Measurements from ENCODE around the gene SPAG8.

The SPAG8 gene

GRCh38 chr9:35812025-35812602, at the start of gene SPAG8:
TSS of gene SPAG8 (minus strand) at chr9:35812262. CDS start at chr9:35812147, 115 bp downstream.
- DNase-seq (ENCODE audit: low spot score) = peak; percentile 98

- DNase-seq (ENCODE audit: low spot score) = no peak
These were observed 49.3 kb upstream of the SPAG8 start for GRCh38 chr9:35861161-35861897.

GRCh38 chr9:35859990-35860339, 47.9 kb upstream of the SPAG8 start:
- DNase-seq (ENCODE audit: low spot score) = no peak

- peak; percentile 81 for DNase-seq (ENCODE audit: low spot score)
These were observed 47.4 kb upstream of the SPAG8 start for GRCh38 chr9:35859310-35859989.

- no peak for DNase-seq (ENCODE audit: low spot score)
These were observed 46.4 kb upstream of the SPAG8 start for GRCh38 chr9:35858458-35858857.

- DNase-seq (ENCODE audit: low spot score) = no peak
These were observed 44.8 kb upstream of the SPAG8 start for GRCh38 chr9:35856882-35857281.

GRCh38 chr9:35856206-35856605, 44.1 kb upstream of the SPAG8 start:
- DNase-seq (ENCODE audit: low spot score) = no peak

GRCh38 chr9:35854091-35854762, 42.2 kb upstream of the SPAG8 start:
- no peak for DNase-seq (ENCODE audit: low spot score)

- DNase-seq (ENCODE audit: low spot score) = no peak
These were observed 41.1 kb upstream of the SPAG8 start for GRCh38 chr9:35852876-35853865.

GRCh38 chr9:35852267-35852815, 40.3 kb upstream of the SPAG8 start:
- no peak for DNase-seq (ENCODE audit: low spot score)

- no peak for DNase-seq (ENCODE audit: low spot score)
These were observed 35.9 kb upstream of the SPAG8 start for GRCh38 chr9:35847792-35848572.

GRCh38 chr9:35845824-35846771, 34.0 kb upstream of the SPAG8 start:
- DNase-seq (ENCODE audit: low spot score) = no peak

- no peak for DNase-seq (ENCODE audit: low spot score)
These were observed 32.7 kb upstream of the SPAG8 start for GRCh38 chr9:35844628-35845270.

GRCh38 chr9:35842795-35843194, 30.7 kb upstream of the SPAG8 start:
- DNase-seq (ENCODE audit: low spot score) = no peak

GRCh38 chr9:35842020-35842745, 30.1 kb upstream of the SPAG8 start:
- DNase-seq (ENCODE audit: low spot score) = no peak

- no peak for DNase-seq (ENCODE audit: low spot score)
These were observed 29.5 kb upstream of the SPAG8 start for GRCh38 chr9:35841645-35841900.

GRCh38 chr9:35840881-35841644, 29.0 kb upstream of the SPAG8 start:
- DNase-seq (ENCODE audit: low spot score) = no peak

GRCh38 chr9:35839926-35840325, 27.9 kb upstream of the SPAG8 start:
- no peak for DNase-seq (ENCODE audit: low spot score)

Measured in cerebellar cortex (tissue), 1 donor.